Activated naive CD4-positive, alpha-beta T cell treated with anti-CD3 and anti-CD28 coated beads, Interleukin-2, amount 50 U/mL, for 24 hours (primary cell): ENCODE data around the gene IL1A.

ENCODE experiments used
- H3K27ac Mint-ChIP-seq: one replicate; pipeline ENCODE4 v1.8.0; 2021; ENCODE audit warnings: mild to moderate bottlenecking, mixed read lengths
- H3K27me3 Mint-ChIP-seq: one replicate; pipeline ENCODE4 v1.8.0; 2021; ENCODE audit warnings: mixed read lengths
- H3K36me3 Mint-ChIP-seq: one replicate; pipeline ENCODE4 v1.8.0; 2021; ENCODE audit warnings: mixed read lengths
- H3K4me1 Mint-ChIP-seq: one replicate; pipeline ENCODE4 v1.8.0; 2021; ENCODE audit warnings: mixed read lengths
- H3K4me3 Mint-ChIP-seq: one replicate; pipeline ENCODE4 v1.8.0; 2021; ENCODE audit warnings: mild to moderate bottlenecking, mixed read lengths
- H3K9me3 Mint-ChIP-seq: one replicate; pipeline ENCODE4 v1.8.0; 2021; ENCODE audit warnings: mixed read lengths

Gene IL1A

DNA sequence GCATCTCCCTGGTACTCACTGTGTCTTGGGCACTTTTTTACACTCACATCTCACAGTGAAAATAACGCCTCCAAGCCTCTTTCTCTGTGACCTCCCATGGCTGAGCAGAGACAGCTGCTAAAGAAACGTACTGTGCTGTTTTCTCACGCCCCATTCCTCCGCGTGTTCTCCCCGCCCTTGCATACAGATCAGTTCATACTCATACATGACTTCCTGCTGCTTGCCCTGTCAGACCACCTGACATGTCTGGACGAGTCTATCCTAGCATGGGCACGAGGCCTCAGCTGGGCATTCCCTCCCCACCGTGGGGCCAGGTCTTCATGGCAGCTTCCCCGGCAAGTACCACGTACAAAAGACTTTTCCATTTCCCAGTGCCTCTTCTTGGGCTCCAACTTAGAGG is 21.2 kb upstream of the IL1A start:
- peaks cover 14% of the 10 kb centered on the region for H3K9me3 Mint-ChIP-seq
- no peak overlapping the region for H3K4me3 Mint-ChIP-seq
- H3K27ac Mint-ChIP-seq: no peak overlapping the region
- H3K36me3 Mint-ChIP-seq: no peaks in the 10 kb centered on the region
- no peaks in the 10 kb centered on the region for H3K27me3 Mint-ChIP-seq
- H3K4me1 Mint-ChIP-seq: peaks cover 4% of the 10 kb centered on the region

GRCh38 chr2:112803691-112804521 is 19.6 kb upstream of the IL1A start:
- peak overlapping the region; percentile 46 for H3K27ac Mint-ChIP-seq
- H3K4me1 Mint-ChIP-seq: peaks cover 4% of the 10 kb centered on the region
- H3K9me3 Mint-ChIP-seq: peaks cover 14% of the 10 kb centered on the region
- no peaks in the 10 kb centered on the region for H3K36me3 Mint-ChIP-seq
- no peaks in the 10 kb centered on the region for H3K27me3 Mint-ChIP-seq
- no peak overlapping the region for H3K4me3 Mint-ChIP-seq

DNA sequence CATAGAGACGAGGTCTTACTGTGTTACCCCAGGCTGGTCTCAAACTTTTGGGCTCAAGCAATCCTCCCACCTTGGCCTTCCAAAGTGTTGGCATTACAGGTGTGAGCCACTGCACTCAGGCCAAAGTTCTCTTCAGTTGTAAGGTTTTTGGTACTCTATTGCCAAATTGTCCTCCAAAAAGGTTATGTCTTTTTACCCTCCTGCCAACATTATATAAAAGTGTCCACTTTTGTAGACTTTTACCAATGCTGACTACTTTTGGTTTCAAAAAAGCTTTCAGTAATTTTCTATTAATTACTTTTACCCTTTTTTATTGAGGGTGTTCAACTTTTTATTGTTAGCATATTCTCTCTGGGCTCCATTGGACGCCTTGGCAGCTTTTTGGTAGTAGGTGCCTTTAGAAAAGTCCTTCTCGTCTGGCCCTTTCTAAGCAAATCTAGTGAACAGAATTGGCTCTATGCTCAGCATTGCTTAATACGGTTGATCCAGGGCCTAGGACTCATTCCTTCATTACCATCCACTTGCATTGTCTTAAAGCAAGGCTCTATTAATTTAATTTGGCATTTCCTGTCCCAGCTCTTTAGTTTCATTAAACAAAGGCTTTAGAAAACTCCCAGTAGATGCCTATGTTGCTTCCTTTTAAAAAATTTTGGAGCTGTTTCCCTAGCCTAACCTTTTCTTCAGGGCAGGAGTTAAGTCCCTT is 16.7 kb upstream of the IL1A start:
- Mint-ChIP-seq H3K27ac (no peak overlapping the region), H3K4me3 (no peak overlapping the region)

GRCh38 chr2:112798979-112799975 is 15.0 kb upstream of the IL1A start:
- Mint-ChIP-seq H3K9me3 (no peaks in the 10 kb centered on the region), H3K4me1 (peaks cover under 1% of the 10 kb centered on the region), H3K27me3 (peaks cover 2% of the 10 kb centered on the region), H3K4me3 (no peak overlapping the region), H3K27ac (no peak overlapping the region), H3K36me3 (no peaks in the 10 kb centered on the region)

More for the DNA sequence above, 16.7 kb upstream of the IL1A start:
- Mint-ChIP-seq H3K4me1 (peaks cover 4% of the 10 kb centered on the region), H3K27me3 (no peaks in the 10 kb centered on the region), H3K9me3 (no peaks in the 10 kb centered on the region), H3K36me3 (no peaks in the 10 kb centered on the region)

DNA sequence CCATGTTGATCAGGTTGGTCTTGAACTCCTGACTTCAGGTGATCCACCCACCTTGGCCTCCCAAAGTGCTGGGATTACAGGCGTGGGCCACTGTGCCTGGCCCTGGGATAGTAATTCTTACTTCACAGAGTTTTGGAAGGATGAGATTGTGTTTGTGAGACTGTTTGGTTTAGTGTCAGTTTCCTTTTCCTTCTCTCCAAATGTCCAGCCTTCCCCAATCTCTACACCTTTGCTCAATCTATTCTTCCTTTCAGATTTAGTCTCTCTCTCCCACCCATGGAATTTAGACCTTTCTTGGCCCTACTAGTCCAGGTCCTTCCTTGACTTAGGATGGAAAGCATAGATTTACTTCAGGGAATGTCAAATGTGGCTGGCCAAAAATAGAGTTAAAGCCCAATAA is 12.2 kb upstream of the IL1A start:
- no peak overlapping the region for H3K27ac Mint-ChIP-seq
- H3K36me3 Mint-ChIP-seq: no peaks in the 10 kb centered on the region
- peaks cover 4% of the 10 kb centered on the region for H3K4me1 Mint-ChIP-seq
- H3K9me3 Mint-ChIP-seq: no peaks in the 10 kb centered on the region
- no peak overlapping the region for H3K4me3 Mint-ChIP-seq
- H3K27me3 Mint-ChIP-seq: peaks cover 2% of the 10 kb centered on the region

- Mint-ChIP-seq H3K27me3 (peaks cover 2% of the 10 kb centered on the region), H3K9me3 (no peaks in the 10 kb centered on the region), H3K27ac (no peak overlapping the region), H3K36me3 (no peaks in the 10 kb centered on the region), H3K4me1 (peaks cover 4% of the 10 kb centered on the region), H3K4me3 (no peak overlapping the region)
These were observed 11.5 kb upstream of the IL1A start for GRCh38 chr2:112795774-112796173.

DNA sequence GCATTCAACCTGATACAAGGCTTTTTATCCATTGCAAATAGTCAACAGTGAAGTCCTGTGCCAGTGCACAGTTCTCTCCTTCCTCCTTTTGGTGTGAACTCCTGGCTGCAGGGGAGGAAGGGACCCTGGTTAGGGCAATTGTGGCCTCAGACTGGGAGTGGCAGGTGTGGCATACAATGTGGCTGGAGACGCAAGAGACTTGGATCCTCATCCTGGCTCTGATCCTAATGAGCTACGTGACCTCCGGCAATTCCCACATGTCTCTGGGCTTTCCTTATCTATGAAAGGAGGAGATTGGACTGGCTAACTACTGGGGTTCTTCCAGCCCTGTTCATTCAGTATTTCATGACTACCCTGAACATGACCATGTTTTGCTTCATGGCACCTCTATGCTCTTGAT is 10.5 kb upstream of the IL1A start:
- Mint-ChIP-seq H3K4me3 (no peak overlapping the region), H3K4me1 (peaks cover 4% of the 10 kb centered on the region), H3K27ac (no peak overlapping the region), H3K9me3 (no peaks in the 10 kb centered on the region), H3K36me3 (no peaks in the 10 kb centered on the region), H3K27me3 (peaks cover 2% of the 10 kb centered on the region)

GRCh38 chr2:112794131-112794733 is 9.9 kb upstream of the IL1A start:
- Mint-ChIP-seq H3K9me3 (no peaks in the 10 kb centered on the region), H3K36me3 (no peaks in the 10 kb centered on the region), H3K4me3 (no peak overlapping the region), H3K27me3 (peaks cover 2% of the 10 kb centered on the region), H3K27ac (no peak overlapping the region), H3K4me1 (peaks cover 4% of the 10 kb centered on the region)

DNA sequence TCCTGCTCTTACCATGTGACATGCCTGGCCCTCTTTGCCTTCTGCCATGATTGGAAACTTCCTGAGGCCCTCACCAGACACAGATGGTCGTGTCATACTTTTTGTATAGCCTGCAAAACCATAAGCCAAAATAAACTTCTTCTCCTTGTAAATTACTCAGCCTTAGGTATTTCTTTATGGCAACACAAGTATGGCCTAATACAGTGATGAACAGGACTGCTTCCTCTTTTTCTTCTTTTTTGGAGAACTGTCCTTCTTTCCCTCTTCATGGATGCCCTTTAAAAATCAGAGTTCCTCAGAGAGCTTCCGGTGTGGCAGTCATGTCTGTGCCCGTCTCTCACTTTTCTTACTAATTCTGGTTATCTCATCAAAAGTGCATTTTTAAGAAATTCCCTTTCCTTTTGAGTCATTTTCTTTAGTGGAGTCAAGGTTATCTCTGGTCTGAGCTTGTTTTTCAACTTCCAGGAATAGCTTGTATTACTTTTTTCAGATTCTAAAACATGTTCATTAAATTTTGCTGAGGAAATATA is 9.2 kb upstream of the IL1A start:
- H3K27me3 Mint-ChIP-seq: peaks cover 2% of the 10 kb centered on the region
- H3K9me3 Mint-ChIP-seq: no peaks in the 10 kb centered on the region
- H3K4me3 Mint-ChIP-seq: no peak overlapping the region
- H3K36me3 Mint-ChIP-seq: no peaks in the 10 kb centered on the region
- H3K4me1 Mint-ChIP-seq: peaks cover 4% of the 10 kb centered on the region
- no peak overlapping the region for H3K27ac Mint-ChIP-seq

GRCh38 chr2:112792419-112792818 is 8.1 kb upstream of the IL1A start:
- Mint-ChIP-seq H3K27me3 (peaks cover 2% of the 10 kb centered on the region), H3K36me3 (no peaks in the 10 kb centered on the region), H3K27ac (no peak overlapping the region), H3K9me3 (no peaks in the 10 kb centered on the region), H3K4me1 (peaks cover 4% of the 10 kb centered on the region), H3K4me3 (no peak overlapping the region)

GRCh38 chr2:112791693-112792230 is 7.5 kb upstream of the IL1A start:
- Mint-ChIP-seq H3K9me3 (no peaks in the 10 kb centered on the region), H3K4me1 (peaks cover 4% of the 10 kb centered on the region), H3K4me3 (no peak overlapping the region), H3K27ac (no peak overlapping the region), H3K27me3 (peaks cover 4% of the 10 kb centered on the region), H3K36me3 (no peaks in the 10 kb centered on the region)

DNA sequence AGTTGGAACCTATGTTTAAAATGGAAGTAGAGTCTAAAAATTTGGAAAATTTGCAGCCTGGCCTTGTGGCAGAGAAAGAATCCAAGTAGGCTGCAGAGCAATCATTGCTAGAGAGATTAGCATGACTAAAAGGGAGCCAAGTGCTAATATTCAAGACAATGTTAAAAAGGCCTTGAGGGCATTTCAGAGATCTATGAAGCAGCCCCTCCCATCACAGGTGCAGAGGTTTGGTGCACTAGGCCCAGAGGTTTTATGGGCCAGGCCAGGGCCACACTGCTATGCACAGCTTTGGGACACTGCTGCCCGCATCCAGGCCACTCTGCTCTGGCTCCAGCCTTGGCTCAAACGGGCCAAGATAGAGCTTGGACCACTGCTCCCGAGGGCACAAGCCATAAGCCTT is 6.7 kb upstream of the IL1A start:
- peaks cover 4% of the 10 kb centered on the region for H3K27me3 Mint-ChIP-seq
- no peaks in the 10 kb centered on the region for H3K9me3 Mint-ChIP-seq
- H3K4me1 Mint-ChIP-seq: peaks cover 4% of the 10 kb centered on the region
- no peak overlapping the region for H3K4me3 Mint-ChIP-seq
- H3K27ac Mint-ChIP-seq: no peak overlapping the region
- no peaks in the 10 kb centered on the region for H3K36me3 Mint-ChIP-seq

DNA sequence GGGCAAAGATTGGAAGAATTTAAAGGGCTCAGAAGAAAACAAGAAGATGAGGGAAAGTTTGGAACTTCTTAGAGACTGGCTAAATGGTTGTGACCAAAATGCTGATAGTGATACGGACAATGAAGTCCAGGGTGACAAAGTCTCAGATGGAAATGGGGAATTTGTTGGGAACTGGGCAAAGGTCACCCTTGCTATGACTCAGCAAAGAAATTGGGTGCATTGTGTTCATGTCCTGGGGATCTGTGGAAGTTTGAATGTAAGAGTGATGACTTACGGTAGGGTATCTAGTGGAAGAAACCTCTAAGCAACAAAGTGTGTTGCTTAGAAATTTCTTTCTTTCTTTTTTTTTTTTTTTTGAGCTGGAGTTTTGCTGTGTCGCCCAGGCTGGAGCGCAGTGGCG is 6.0 kb upstream of the IL1A start:
- no peak overlapping the region for H3K4me3 Mint-ChIP-seq
- peaks cover 2% of the 10 kb centered on the region for H3K27me3 Mint-ChIP-seq
- H3K9me3 Mint-ChIP-seq: no peaks in the 10 kb centered on the region
- no peaks in the 10 kb centered on the region for H3K36me3 Mint-ChIP-seq
- no peak overlapping the region for H3K27ac Mint-ChIP-seq
- peaks cover 4% of the 10 kb centered on the region for H3K4me1 Mint-ChIP-seq

DNA sequence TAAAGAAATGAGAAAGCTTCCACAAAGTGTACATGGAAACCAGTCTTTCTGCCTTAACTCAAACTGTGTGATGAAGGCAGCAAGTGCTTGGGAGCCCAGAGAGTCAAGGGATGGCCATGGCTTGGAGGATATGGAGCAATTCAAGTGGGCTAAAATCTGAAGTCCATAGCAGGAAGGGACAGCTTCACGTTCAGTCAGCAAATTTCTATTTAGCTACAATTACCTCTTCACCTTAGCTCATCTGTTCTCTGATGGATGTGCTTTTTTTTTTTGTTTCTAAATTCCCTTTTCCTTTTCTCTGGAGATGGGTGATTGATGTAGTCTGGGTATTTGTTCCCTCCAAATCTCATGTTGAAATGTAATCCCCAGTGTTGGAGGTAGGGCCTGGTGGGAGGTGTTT is 4.9 kb upstream of the IL1A start:
- peaks cover 4% of the 10 kb centered on the region for H3K4me1 Mint-ChIP-seq
- no peaks in the 10 kb centered on the region for H3K9me3 Mint-ChIP-seq
- peaks cover 2% of the 10 kb centered on the region for H3K27me3 Mint-ChIP-seq
- no peak overlapping the region for H3K4me3 Mint-ChIP-seq
- no peak overlapping the region for H3K27ac Mint-ChIP-seq
- no peaks in the 10 kb centered on the region for H3K36me3 Mint-ChIP-seq

DNA sequence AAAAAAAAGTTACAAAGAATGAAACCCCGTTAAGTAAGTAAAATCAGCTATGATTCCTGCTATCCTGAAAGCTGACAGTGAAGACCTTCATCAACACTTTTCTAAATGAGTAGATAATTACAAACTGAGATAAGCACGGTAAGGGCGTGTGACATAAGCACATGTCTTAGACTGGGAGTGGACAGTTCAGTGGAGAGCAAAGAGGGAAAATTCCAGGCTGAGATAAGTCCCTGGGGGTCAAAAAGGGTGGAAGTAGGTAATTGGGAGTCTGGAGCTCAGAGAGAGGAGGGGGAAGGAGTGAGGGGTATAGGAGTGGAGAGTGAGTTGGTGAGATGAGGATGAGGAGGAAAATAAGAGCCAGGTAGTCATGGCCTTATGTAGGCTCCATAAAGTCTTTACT is 4.4 kb upstream of the IL1A start:
- H3K4me1 Mint-ChIP-seq: peaks cover 3% of the 10 kb centered on the region
- H3K9me3 Mint-ChIP-seq: no peaks in the 10 kb centered on the region
- no peaks in the 10 kb centered on the region for H3K36me3 Mint-ChIP-seq
- peaks cover 2% of the 10 kb centered on the region for H3K27me3 Mint-ChIP-seq
- H3K27ac Mint-ChIP-seq: no peak overlapping the region
- no peak overlapping the region for H3K4me3 Mint-ChIP-seq
